ENCODE results near the gene ANO4.

Gene ANO4

DNA sequence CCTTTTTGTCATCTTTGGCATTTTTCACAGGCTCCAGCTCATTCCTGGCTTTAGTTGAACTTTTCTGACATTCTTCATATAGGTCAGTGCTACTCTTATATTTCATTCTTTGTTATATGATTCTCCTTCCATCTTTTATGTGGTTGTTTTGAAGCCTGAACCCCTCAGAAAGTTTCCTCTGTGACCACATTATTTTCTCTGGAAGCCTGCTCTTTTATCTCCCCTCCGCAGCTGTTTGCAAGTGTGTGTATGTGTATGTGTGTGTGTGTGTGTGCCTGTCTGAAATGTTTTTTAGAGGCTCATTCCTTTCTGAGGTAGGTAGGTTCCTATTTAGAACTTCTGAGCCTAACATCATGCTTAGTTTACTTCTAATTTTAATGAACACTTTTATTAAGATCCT lies 47.6 kb downstream of the ANO4 start:
- Histone ChIP-seq H3K4me3 (ENCODE audit: low read length) (no peak overlapping the region), H3K4me1 (ENCODE audit: control insufficient read depth, insufficient read depth, low read length) (no peaks in the 10 kb centered on the region; the same call in 1 of the 2 replicates), H3K36me3 (ENCODE audit: control insufficient read depth, insufficient read depth, low read length) (no peaks in the 10 kb centered on the region), H3K9me3 (ENCODE audit: control insufficient read depth, insufficient read depth, low read length) (no peaks in the 10 kb centered on the region), H3K27ac (ENCODE audit: low read length) (no peak overlapping the region), H3K27me3 (ENCODE audit: control insufficient read depth, insufficient read depth, low read length) (no peaks in the 10 kb centered on the region)
- DNase-seq (ENCODE audit: low read depth, low spot score), result no peak
- no CpG with 5 or more reads among the region's 1 CpG for WGBS (ENCODE audit: insufficient coverage, insufficient read length)

DNA sequence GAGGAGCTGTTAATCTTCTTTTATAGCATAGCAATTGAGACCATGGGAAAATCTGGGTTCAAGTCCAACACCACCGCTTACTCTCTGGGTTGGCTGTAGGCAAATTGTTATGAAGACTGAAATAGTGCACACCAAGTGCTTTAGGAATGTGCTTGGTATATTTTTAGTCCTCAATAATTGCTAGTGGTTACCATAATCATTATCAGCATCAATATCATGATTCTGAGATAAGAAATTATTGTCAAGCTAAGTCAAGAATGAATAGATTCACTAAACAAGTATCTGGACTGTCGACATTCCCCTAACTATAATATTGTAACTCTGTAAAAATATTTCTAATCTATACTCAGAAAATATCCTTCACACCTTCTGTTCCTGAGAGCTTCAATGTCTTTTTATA lies 48.5 kb downstream of the ANO4 start:
- Histone ChIP-seq H3K27ac (ENCODE audit: low read length) (no peak overlapping the region), H3K36me3 (ENCODE audit: control insufficient read depth, insufficient read depth, low read length) (no peaks in the 10 kb centered on the region), H3K9me3 (ENCODE audit: control insufficient read depth, insufficient read depth, low read length) (no peaks in the 10 kb centered on the region), H3K4me3 (ENCODE audit: low read length) (no peak overlapping the region), H3K4me1 (ENCODE audit: control insufficient read depth, insufficient read depth, low read length) (no peaks in the 10 kb centered on the region), H3K27me3 (ENCODE audit: control insufficient read depth, insufficient read depth, low read length) (no peaks in the 10 kb centered on the region)
- no peak for DNase-seq (ENCODE audit: low read depth, low spot score)
- WGBS (ENCODE audit: insufficient coverage, insufficient read length), result no CpG with 5 or more reads among the region's 2 CpGs

DNA sequence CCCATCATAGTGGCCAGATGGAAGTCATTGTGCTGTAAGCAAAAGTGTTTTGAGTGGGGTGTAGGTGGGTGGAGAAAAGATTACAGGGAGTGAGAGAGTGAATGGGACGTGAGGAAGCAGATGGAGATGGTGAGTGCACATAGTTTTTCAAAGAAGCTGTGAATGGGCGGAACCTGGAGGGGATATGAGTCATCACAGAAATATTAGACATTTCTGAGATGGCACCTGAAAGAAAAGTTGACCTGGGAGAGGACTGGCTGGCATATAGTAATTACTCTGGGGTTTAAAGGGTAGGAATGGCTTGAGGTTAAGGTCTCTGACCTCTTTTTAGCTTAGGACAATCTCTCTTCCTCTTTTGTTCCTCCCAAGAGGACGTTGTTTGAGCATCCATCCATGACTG lies 50.5 kb downstream of the ANO4 start:
- no peak for DNase-seq (ENCODE audit: low read depth, low spot score)
- 100% methylated on average over 1 of the region's 3 CpGs for WGBS (ENCODE audit: insufficient coverage, insufficient read length)

DNA sequence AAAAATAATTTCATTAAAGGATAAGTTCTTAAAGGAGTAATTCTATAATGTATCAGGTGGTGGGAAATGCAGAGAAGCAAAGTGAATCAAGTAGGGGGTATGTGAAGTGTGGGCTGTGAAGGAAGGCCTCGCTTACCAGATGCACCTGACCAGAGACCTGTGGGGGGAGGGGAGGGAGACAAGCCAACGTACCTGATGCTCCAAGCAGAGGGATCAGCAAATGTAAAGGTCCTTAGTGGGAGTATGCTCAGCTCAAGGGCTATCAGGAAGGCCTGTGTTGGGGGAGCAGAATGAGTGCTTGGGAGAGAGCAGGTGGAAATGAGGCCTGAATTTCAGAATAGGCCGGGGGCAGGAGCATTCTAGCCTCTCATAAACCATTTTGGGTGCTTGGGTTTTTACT lies 57.1 kb downstream of the ANO4 start:
- no peak for DNase-seq (ENCODE audit: low read depth, low spot score)
- no peaks in the 10 kb centered on the region for H3K36me3 ChIP-seq (ENCODE audit: control insufficient read depth, insufficient read depth, low read length)
- no peak overlapping the region for H3K4me3 ChIP-seq (ENCODE audit: low read length)
- H3K9me3 ChIP-seq (ENCODE audit: control insufficient read depth, insufficient read depth, low read length), result no peaks in the 10 kb centered on the region
- no CpG with 5 or more reads among the region's 3 CpGs for WGBS (ENCODE audit: insufficient coverage, insufficient read length)
- H3K4me1 ChIP-seq (ENCODE audit: control insufficient read depth, insufficient read depth, low read length), result no peaks in the 10 kb centered on the region
- no peak overlapping the region for H3K27ac ChIP-seq (ENCODE audit: low read length)
- H3K27me3 ChIP-seq (ENCODE audit: control insufficient read depth, insufficient read depth, low read length), result no peaks in the 10 kb centered on the region

More for the DNA sequence above, 50.5 kb downstream of the ANO4 start:
- no peaks in the 10 kb centered on the region for H3K27me3 ChIP-seq (ENCODE audit: control insufficient read depth, insufficient read depth, low read length)
- H3K9me3 ChIP-seq (ENCODE audit: control insufficient read depth, insufficient read depth, low read length), result no peaks in the 10 kb centered on the region
- no peaks in the 10 kb centered on the region for H3K4me1 ChIP-seq (ENCODE audit: control insufficient read depth, insufficient read depth, low read length)
- H3K4me3 ChIP-seq (ENCODE audit: low read length), result no peak overlapping the region
- H3K27ac ChIP-seq (ENCODE audit: low read length), result no peak overlapping the region
- H3K36me3 ChIP-seq (ENCODE audit: control insufficient read depth, insufficient read depth, low read length), result no peaks in the 10 kb centered on the region

DNA sequence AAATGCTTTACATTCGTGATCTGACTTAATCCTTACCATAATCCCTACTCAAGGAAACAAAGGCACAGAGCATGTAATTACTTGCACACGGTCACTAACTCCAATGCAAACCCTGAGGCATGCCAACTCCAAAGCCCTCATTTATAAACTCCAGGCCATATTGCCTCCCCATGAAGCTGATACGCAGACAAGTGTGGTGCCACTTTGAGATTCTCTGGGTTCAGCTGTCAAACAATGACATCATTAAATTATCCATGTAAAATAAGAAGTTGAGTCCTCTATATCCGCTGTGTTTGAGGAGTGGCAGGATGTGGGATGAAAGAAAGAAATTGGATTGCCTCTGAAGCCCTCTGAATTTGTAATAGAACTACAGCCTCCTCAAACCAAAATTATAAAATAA lies 62.8 kb downstream of the ANO4 start:
- WGBS (ENCODE audit: insufficient coverage, insufficient read length), result no CpG with 5 or more reads among the region's 4 CpGs
- no peak overlapping the region for H3K27ac ChIP-seq (ENCODE audit: low read length)
- no peak for DNase-seq (ENCODE audit: low read depth, low spot score)
- no peaks in the 10 kb centered on the region for H3K36me3 ChIP-seq (ENCODE audit: control insufficient read depth, insufficient read depth, low read length)
- no peaks in the 10 kb centered on the region for H3K4me1 ChIP-seq (ENCODE audit: control insufficient read depth, insufficient read depth, low read length)
- H3K9me3 ChIP-seq (ENCODE audit: control insufficient read depth, insufficient read depth, low read length), result no peaks in the 10 kb centered on the region
- H3K4me3 ChIP-seq (ENCODE audit: low read length), result no peak overlapping the region
- H3K27me3 ChIP-seq (ENCODE audit: control insufficient read depth, insufficient read depth, low read length), result no peaks in the 10 kb centered on the region

DNA sequence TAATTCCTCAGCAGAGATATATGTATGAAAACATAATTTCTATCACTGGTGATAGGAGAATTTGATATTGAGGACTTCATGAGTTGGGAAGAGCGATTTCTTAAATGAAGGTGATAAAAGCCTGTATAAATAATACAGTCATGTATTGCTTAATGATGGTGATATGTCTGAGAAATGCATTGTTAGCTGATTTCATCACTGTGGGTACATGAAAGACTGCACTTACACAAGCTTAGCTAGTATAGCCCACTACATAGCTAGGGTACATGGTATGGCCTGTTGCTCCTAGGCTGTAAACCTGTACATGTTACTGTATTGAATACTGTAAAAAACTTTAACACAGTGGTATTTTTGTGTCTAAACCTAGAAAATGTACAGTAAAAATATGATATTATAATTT lies 63.4 kb downstream of the ANO4 start:
- Histone ChIP-seq H3K27ac (ENCODE audit: low read length) (no peak overlapping the region), H3K27me3 (ENCODE audit: control insufficient read depth, insufficient read depth, low read length) (no peaks in the 10 kb centered on the region), H3K36me3 (ENCODE audit: control insufficient read depth, insufficient read depth, low read length) (no peaks in the 10 kb centered on the region), H3K4me1 (ENCODE audit: control insufficient read depth, insufficient read depth, low read length) (no peaks in the 10 kb centered on the region), H3K4me3 (ENCODE audit: low read length) (no peak overlapping the region), H3K9me3 (ENCODE audit: control insufficient read depth, insufficient read depth, low read length) (no peaks in the 10 kb centered on the region)
- no CpG with 5 or more reads among the region's 1 CpG for whole genome bisulfite sequencing (ENCODE audit: insufficient coverage, insufficient read length)
- DNase-seq (ENCODE audit: low read depth, low spot score), result no peak

DNA sequence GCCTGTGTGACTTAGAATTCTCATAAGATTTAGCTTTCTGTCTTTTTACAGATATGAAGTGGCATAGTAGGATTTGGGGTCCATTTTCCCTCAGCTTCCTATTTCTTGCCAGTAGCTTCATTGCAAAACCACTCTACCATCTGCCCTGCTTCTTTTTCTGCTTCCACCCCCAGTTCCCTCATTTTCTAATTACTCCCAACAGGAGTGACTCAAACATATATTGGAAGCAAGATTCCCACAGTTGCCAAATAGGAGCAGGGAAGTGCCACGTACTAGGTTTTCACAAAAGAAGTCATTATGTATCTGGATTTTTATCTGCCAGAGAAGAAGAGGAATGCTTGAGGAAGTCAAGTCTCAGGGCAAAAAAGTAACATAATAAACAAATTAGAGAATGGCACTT lies 64.1 kb downstream of the ANO4 start:
- no peaks in the 10 kb centered on the region for H3K9me3 ChIP-seq (ENCODE audit: control insufficient read depth, insufficient read depth, low read length)
- no peaks in the 10 kb centered on the region for H3K27me3 ChIP-seq (ENCODE audit: control insufficient read depth, insufficient read depth, low read length)
- no CpG with 5 or more reads among the region's 1 CpG for WGBS (ENCODE audit: insufficient coverage, insufficient read length)
- H3K4me1 ChIP-seq (ENCODE audit: control insufficient read depth, insufficient read depth, low read length), result no peaks in the 10 kb centered on the region
- H3K27ac ChIP-seq (ENCODE audit: low read length), result no peak overlapping the region
- H3K4me3 ChIP-seq (ENCODE audit: low read length), result no peak overlapping the region
- DNase-seq (ENCODE audit: low read depth, low spot score), result no peak
- H3K36me3 ChIP-seq (ENCODE audit: control insufficient read depth, insufficient read depth, low read length), result no peaks in the 10 kb centered on the region

DNA sequence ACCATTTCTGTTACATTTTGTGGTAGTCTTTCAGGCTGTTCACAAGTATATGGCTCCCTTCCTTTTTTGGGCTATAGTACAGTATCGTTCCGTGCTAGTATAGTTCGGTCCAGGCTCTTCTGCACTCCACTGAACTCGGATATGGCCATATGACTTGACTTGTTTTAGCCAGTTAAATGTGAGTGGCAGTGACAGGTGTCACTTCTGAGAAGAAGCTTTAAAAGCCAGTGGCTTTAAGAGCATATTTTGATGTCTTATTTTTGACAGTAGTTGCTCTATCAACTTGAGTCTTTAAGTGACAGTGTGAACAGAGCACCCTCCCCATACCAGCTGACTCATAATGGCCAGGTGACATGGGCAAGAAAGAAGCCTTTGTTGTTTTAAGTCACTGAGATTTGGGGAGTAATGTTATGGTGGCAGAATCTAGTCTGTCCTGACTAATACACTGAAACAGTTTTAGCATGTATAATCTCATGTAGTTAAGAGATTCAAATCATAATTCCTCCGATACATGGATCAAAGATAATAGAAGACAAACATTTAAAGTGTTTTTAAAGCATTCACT lies 64.6 kb downstream of the ANO4 start:
- no peaks in the 10 kb centered on the region for H3K36me3 ChIP-seq (ENCODE audit: control insufficient read depth, insufficient read depth, low read length)
- no peak overlapping the region for H3K4me3 ChIP-seq (ENCODE audit: low read length)
- no peak for DNase-seq (ENCODE audit: low read depth, low spot score)
- no peak overlapping the region for H3K27ac ChIP-seq (ENCODE audit: low read length)
- no peaks in the 10 kb centered on the region for H3K4me1 ChIP-seq (ENCODE audit: control insufficient read depth, insufficient read depth, low read length)
- WGBS (ENCODE audit: insufficient coverage, insufficient read length), result no CpG with 5 or more reads among the region's 5 CpGs
- H3K27me3 ChIP-seq (ENCODE audit: control insufficient read depth, insufficient read depth, low read length), result no peaks in the 10 kb centered on the region
- H3K9me3 ChIP-seq (ENCODE audit: control insufficient read depth, insufficient read depth, low read length), result no peaks in the 10 kb centered on the region

DNA sequence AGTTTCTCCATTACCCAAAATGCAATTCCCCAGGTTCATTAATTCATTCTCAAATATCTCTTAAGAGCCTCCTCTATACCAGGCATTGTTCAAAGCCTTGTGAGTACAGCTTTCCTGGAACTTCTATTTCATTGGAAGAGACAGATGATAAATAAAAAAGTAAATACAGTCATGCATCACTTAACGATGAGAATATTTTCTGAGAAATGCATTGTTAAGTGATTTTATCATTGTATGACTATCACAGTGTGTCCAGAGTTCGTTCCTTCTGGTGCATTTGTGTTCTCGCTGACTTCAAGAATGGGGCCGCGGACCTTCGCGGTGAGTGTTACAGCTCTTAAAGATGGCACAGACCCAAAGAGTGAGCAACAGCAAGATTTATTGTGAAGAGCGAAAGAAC lies 66.0 kb downstream of the ANO4 start:
- Histone ChIP-seq H3K27me3 (ENCODE audit: control insufficient read depth, insufficient read depth, low read length) (no peaks in the 10 kb centered on the region), H3K4me1 (ENCODE audit: control insufficient read depth, insufficient read depth, low read length) (no peaks in the 10 kb centered on the region), H3K9me3 (ENCODE audit: control insufficient read depth, insufficient read depth, low read length) (no peaks in the 10 kb centered on the region), H3K27ac (ENCODE audit: low read length) (no peak overlapping the region), H3K4me3 (ENCODE audit: low read length) (no peak overlapping the region), H3K36me3 (ENCODE audit: control insufficient read depth, insufficient read depth, low read length) (no peaks in the 10 kb centered on the region)
- no peak for DNase-seq (ENCODE audit: low read depth, low spot score)
- WGBS (ENCODE audit: insufficient coverage, insufficient read length), result no CpG with 5 or more reads among the region's 8 CpGs

DNA sequence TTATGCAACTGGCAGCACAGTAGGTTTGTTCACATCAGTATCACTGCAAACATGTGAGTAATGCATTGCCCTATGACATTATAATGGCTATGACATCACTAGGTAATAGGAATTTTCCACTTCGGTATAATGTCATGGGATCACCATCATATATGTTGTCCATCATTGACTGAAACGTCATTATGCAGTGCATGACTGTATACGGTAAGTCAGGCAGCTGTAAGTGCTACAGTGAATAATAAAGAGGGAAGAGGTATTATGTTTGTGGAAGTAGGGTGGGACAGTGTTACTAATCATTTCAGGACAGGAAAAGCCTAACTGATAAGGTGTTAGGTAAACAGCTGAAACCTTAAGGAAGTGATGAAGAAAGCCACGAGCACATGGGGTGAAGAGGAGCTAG lies 68.1 kb downstream of the ANO4 start:
- Histone ChIP-seq H3K27ac (ENCODE audit: low read length) (no peak overlapping the region), H3K4me1 (ENCODE audit: control insufficient read depth, insufficient read depth, low read length) (no peaks in the 10 kb centered on the region), H3K36me3 (ENCODE audit: control insufficient read depth, insufficient read depth, low read length) (no peaks in the 10 kb centered on the region), H3K27me3 (ENCODE audit: control insufficient read depth, insufficient read depth, low read length) (no peaks in the 10 kb centered on the region), H3K9me3 (ENCODE audit: control insufficient read depth, insufficient read depth, low read length) (no peaks in the 10 kb centered on the region), H3K4me3 (ENCODE audit: low read length) (no peak overlapping the region)
- no CpG with 5 or more reads among the region's 4 CpGs for WGBS (ENCODE audit: insufficient coverage, insufficient read length)
- DNase-seq (ENCODE audit: low read depth, low spot score), result no peak

DNA sequence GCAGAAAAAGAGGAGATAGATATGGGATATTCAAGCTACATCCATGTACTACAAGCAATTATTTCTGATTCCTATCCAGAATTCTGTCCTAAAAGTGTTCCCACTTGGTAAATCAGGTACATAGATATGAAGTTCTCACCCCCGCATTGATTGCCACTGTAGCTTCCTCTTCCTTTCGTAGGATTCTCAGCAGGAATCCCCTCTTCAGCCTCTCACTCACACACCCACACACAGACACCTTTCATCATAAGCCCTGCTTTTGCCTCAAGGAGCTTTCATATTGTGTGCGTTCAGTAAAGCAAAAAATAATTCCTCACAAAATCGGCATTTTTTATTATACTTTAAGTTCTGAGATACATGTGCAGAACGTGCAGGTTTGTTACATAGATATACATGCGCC lies 69.8 kb downstream of the ANO4 start:
- H3K36me3 ChIP-seq (ENCODE audit: control insufficient read depth, insufficient read depth, low read length), result no peaks in the 10 kb centered on the region
- H3K4me3 ChIP-seq (ENCODE audit: low read length), result no peak overlapping the region
- H3K27me3 ChIP-seq (ENCODE audit: control insufficient read depth, insufficient read depth, low read length), result no peaks in the 10 kb centered on the region
- H3K9me3 ChIP-seq (ENCODE audit: control insufficient read depth, insufficient read depth, low read length), result no peaks in the 10 kb centered on the region
- DNase-seq (ENCODE audit: low read depth, low spot score), result no peak
- no peak overlapping the region for H3K27ac ChIP-seq (ENCODE audit: low read length)
- H3K4me1 ChIP-seq (ENCODE audit: control insufficient read depth, insufficient read depth, low read length), result no peaks in the 10 kb centered on the region
- WGBS (ENCODE audit: insufficient coverage, insufficient read length), result no CpG with 5 or more reads among the region's 6 CpGs

Measured in iPS DF 6.9 (cell line).